B cell (primary cell): ENCODE data around the gene CNTNAP2. TPM values are rescaled to one million over a fixed set of nuclear protein-coding genes. Genes with fewer than 3 reads are reported as not detected.

Experiments
- ATAC-seq: fragments of 200-7000 bp; cut with Tn5 transposase; one replicate; pipeline ENCODE4 v1.10.0; 2021; ENCODE audit warnings: low read depth, mild to moderate bottlenecking, moderate number of reproducible peaks, moderate library complexity
- CTCF ChIA-PET: fragments of 350-600 bp; sonication (Branson Sonifier 250); formaldehyde crosslinking; loops from one replicate; lab custom pipeline; 2021; ENCODE audit warnings: antibody characterized with exemption, inconsistent platforms; lab: Charles Lee
- POLR2A ChIA-PET: fragments of 350-600 bp; sonication (Branson Sonifier 250); formaldehyde crosslinking; loops from one replicate; lab custom pipeline; 2021; ENCODE audit warnings: antibody characterized with exemption; lab: Charles Lee
- DNase-seq: peaks from one replicate; pipeline ENCODE4 v3.0.0; 2013
- H2AFZ ChIP-seq: 2 replicates; pipeline ENCODE4 v1.6.1; 2012; ENCODE audit warnings: mild to moderate bottlenecking, low read depth, low read length; ENCODE audit not compliant: insufficient read depth, poor library complexity, severe bottlenecking
- H3K27ac ChIP-seq, 2 donors: 1 replicate in 1 of 2; 2 replicates in 1 of 2; pipeline ENCODE4 v1.5.1; 2012 to 2013; ENCODE audit warnings: low read length in 2 of 2, mild to moderate bottlenecking in 2 of 2, moderate library complexity in 1 of 2
- H3K27me3 ChIP-seq, 4 experiments: fragments of 200-600 bp in 1 of 4; sonication (generic) in 1 of 4; replicated peaks in 1 of 4; 1 replicate in 2 of 4; 2 replicates in 2 of 4; pipeline versions ENCODE4 v1.6.1 to v1.7.0; 2013 to 2016; ENCODE audit warnings: low read length in 3 of 4, mild to moderate bottlenecking in 2 of 4, mixed read lengths in 1 of 4, moderate library complexity in 1 of 4; ENCODE audit not compliant: insufficient read depth in 4 of 4, control insufficient read depth in 3 of 4; ENCODE audit errors: control extremely low read depth in 1 of 4
- H3K36me3 ChIP-seq, 2 experiments: replicated peaks in 1 of 2; 1 replicate in 1 of 2; 2 replicates in 1 of 2; pipeline versions ENCODE4 v1.6.1 to v1.7.1; 2013; ENCODE audit warnings: low read length in 1 of 2; ENCODE audit not compliant: insufficient read depth in 2 of 2, control insufficient read depth in 1 of 2; ENCODE audit errors: control extremely low read depth in 1 of 2, extremely low read depth in 1 of 2
- H3K4me1 ChIP-seq, 2 donors: fragments of 200-600 bp in 1 of 2; sonication (generic) in 1 of 2; 1 replicate in 1 of 2; 2 replicates in 1 of 2; pipeline versions ENCODE4 v1.5.1 to v1.6.1; 2013 to 2017; ENCODE audit warnings: low read length in 2 of 2; ENCODE audit not compliant: control insufficient read depth in 2 of 2, insufficient read depth in 2 of 2
- H3K4me2 ChIP-seq: replicated peaks from 2 replicates; pipeline ENCODE3; 2012; ENCODE audit warnings: mild to moderate bottlenecking, low read depth, low read length; ENCODE audit not compliant: poor library complexity, severe bottlenecking
- H3K4me3 ChIP-seq, 5 experiments: fragments of 200-600 bp in 1 of 5; sonication (generic) in 1 of 5; 1 replicate in 3 of 5; 2 replicates in 2 of 5; pipeline versions ENCODE4 v1.5.1 to v1.7.0; 2011 to 2016; ENCODE audit warnings: low read length in 4 of 5, mild to moderate bottlenecking in 4 of 5, low read depth in 2 of 5, control low read depth in 1 of 5, moderate library complexity in 1 of 5; ENCODE audit not compliant: insufficient read depth in 1 of 5; ENCODE audit errors: control extremely low read depth in 1 of 5, extremely low read depth in 1 of 5
- H3K79me2 ChIP-seq: fragments of 200-600 bp; sonication (generic); one replicate; pipeline ENCODE4 v1.6.0; 2016; ENCODE audit warnings: low read length; ENCODE audit not compliant: control insufficient read depth, insufficient read depth
- H3K9ac ChIP-seq: fragments of 200-600 bp; sonication (generic); 2 replicates; pipeline ENCODE4 v1.6.1; 2017; ENCODE audit warnings: mild to moderate bottlenecking, low read length, moderate library complexity
- H3K9me3 ChIP-seq, 3 donors: one replicate each; pipeline versions ENCODE4 v1.6.1 to v1.7.1; 2013; ENCODE audit warnings: low read length in 2 of 3; ENCODE audit not compliant: control insufficient read depth in 2 of 3, insufficient read depth in 1 of 3; ENCODE audit errors: control extremely low read depth in 1 of 3
- H4K20me1 ChIP-seq: 2 replicates; pipeline ENCODE4 v1.6.0; 2012; ENCODE audit warnings: mild to moderate bottlenecking, low read length; ENCODE audit not compliant: insufficient read depth, control insufficient read depth, poor library complexity, severe bottlenecking
- H3K27ac Mint-ChIP-seq: one replicate; pipeline ENCODE4 v1.8.0; 2021; ENCODE audit warnings: mixed read lengths
- H3K27me3 Mint-ChIP-seq: one replicate; pipeline ENCODE4 v1.8.0; 2021; ENCODE audit warnings: mixed read lengths
- H3K4me1 Mint-ChIP-seq: one replicate; pipeline ENCODE4 v1.8.0; 2021; ENCODE audit warnings: mixed read lengths
- H3K4me3 Mint-ChIP-seq: one replicate; pipeline ENCODE4 v1.8.0; 2021; ENCODE audit warnings: mixed read lengths
- H3K9me3 Mint-ChIP-seq: one replicate; pipeline ENCODE4 v1.8.0; 2022; ENCODE audit warnings: mixed read lengths; ENCODE audit not compliant: insufficient read depth
- EZH2 ChIP-seq: IDR thresholded peaks from 2 replicates; pipeline ENCODE4 v1.6.1; 2012; ENCODE audit warnings: borderline replicate concordance, low read depth, mild to moderate bottlenecking, moderate library complexity, low read length; ENCODE audit not compliant: insufficient read depth, poor library complexity, severe bottlenecking
- WGBS: methylation state at CpG from one replicate; pipeline ENCODE4 v1.1.5; 2013; ENCODE audit warnings: missing lambda C conversion rate; ENCODE audit not compliant: insufficient coverage; 5-methylcytosine and 5-hydroxymethylcytosine counted together
- intact Hi-C: fragments of 100-400 bp; cut with micrococcal nuclease; formaldehyde crosslinking; loops from one replicate; pipeline ENCODE4 v1.10.0; 2022
- polyA plus RNA-seq: library from polyadenylated mRNA; depleted of rRNA; stranded (reverse); fragments of >200 nt; gene quantifications from 2 replicates; pipeline ENCODE4 v1.2.3, GENCODE V29; 2012
- total RNA-seq, 2 donors: library from RNA; stranded (reverse); fragments of 120-200 nt in 1 of 2; gene quantifications; 1 replicate in 1 of 2; 2 replicates in 1 of 2; pipeline versions ENCODE4 v1.2.3 to v1.2.4, GENCODE V29; 2013 to 2022
- TF ChIP-seq, protein P1 (sequence below): fragments of 200-600 bp; IDR thresholded peaks from one replicate; pipeline ENCODE4 v1.8.0; 2022; ENCODE audit warnings: antibody characterized with exemption, mild to moderate bottlenecking

Gene CNTNAP2
- total and polyA plus RNA-seq, 2 donors (not counting 1 experiment from before 2014, with no cell fraction given) = 7.4 to 16.6 TPM

DNA sequence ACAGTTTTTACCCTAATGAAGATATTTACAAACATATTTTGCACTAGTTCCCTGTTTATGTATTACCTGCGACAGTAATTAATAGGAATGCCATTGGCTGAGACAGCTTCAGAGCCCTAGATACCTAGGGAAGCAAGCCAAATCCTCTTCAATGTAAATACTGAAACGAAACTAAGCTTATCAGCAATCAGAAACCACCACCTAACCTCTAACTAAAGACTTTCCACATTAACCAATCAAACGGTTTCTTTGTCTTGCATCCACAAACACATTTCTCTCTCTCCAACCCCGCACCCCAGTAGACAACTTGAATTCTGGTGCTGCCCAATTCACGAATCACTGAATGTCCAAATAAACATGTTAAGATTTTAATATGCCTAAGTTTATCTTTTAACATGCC is 1999.6 kb downstream of the CNTNAP2 start:
- POLR2A ChIA-PET = no interaction called here
- Histone ChIP-seq H3K4me3 (no peak overlapping the region), H3K4me2 (no peak overlapping the region), H3K27me3 (no peaks in the 10 kb centered on the region), H3K27ac (no peak overlapping the region), H4K20me1 (no peaks in the 10 kb centered on the region), H3K79me2 (no peaks in the 10 kb centered on the region), H2AFZ (no peak overlapping the region), H3K4me1 (no peaks in the 10 kb centered on the region), H3K9me3 (no peaks in the 10 kb centered on the region), H3K36me3 (no peaks in the 10 kb centered on the region), H3K9ac (no peak overlapping the region)
- DNase-seq (no peak), ATAC-seq (no peak)
- intact Hi-C loops = no loop called here
- Mint-ChIP-seq H3K4me3 (no peak overlapping the region), H3K27ac (no peak overlapping the region), H3K9me3 (no peaks in the 10 kb centered on the region), H3K27me3 (no peaks in the 10 kb centered on the region), H3K4me1 (no peaks in the 10 kb centered on the region)
- CTCF ChIA-PET = no interaction called here
- WGBS = 46% methylated on average over 3 of the region's 5 CpGs
- TF ChIP-seq EZH2 = no peak
- TF ChIP-seq, protein P1, sequence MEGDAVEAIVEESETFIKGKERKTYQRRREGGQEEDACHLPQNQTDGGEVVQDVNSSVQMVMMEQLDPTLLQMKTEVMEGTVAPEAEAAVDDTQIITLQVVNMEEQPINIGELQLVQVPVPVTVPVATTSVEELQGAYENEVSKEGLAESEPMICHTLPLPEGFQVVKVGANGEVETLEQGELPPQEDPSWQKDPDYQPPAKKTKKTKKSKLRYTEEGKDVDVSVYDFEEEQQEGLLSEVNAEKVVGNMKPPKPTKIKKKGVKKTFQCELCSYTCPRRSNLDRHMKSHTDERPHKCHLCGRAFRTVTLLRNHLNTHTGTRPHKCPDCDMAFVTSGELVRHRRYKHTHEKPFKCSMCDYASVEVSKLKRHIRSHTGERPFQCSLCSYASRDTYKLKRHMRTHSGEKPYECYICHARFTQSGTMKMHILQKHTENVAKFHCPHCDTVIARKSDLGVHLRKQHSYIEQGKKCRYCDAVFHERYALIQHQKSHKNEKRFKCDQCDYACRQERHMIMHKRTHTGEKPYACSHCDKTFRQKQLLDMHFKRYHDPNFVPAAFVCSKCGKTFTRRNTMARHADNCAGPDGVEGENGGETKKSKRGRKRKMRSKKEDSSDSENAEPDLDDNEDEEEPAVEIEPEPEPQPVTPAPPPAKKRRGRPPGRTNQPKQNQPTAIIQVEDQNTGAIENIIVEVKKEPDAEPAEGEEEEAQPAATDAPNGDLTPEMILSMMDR = no peak

DNA sequence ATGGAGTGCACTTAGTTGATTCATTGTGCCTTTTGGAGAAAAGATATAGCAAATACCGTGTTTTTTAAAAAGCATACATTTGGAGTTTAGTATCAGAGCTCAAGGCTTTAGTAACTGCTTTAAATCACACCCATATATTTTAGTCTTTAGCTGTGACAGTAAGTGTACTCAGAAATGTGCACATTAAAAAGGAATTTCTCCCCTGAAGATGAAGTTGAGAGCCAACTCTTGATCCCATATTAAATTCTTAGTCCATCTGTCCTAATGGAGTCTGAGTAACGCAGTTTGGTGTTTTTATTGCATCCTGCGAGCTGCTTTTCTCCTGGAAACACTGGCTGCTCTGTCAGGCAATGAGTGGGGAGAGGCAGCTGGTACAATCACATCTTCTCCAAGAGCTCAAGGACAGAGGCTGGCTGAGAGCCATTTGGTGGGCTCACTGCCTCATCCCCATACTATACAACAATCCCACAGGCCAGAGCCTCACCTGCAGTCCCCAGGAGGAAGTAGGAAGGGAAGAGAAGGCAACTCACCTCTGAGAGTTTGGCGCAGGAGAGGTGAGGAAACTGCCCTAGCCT is 2000.3 kb downstream of the CNTNAP2 start:
- CTCF ChIA-PET = no interaction called here
- intact Hi-C loops = no loop called here

More for the DNA sequence above, 2000.3 kb downstream of the CNTNAP2 start:
- Mint-ChIP-seq H3K4me3 (no peak overlapping the region), H3K9me3 (no peaks in the 10 kb centered on the region), H3K27ac (no peak overlapping the region), H3K4me1 (no peaks in the 10 kb centered on the region), H3K27me3 (no peaks in the 10 kb centered on the region)
- Histone ChIP-seq H3K27ac (no peak overlapping the region), H3K4me1 (no peaks in the 10 kb centered on the region), H3K79me2 (no peaks in the 10 kb centered on the region), H3K36me3 (no peaks in the 10 kb centered on the region), H3K27me3 (no peaks in the 10 kb centered on the region), H4K20me1 (no peaks in the 10 kb centered on the region), H3K4me3 (no peak overlapping the region), H3K9me3 (no peaks in the 10 kb centered on the region), H2AFZ (no peak overlapping the region), H3K9ac (no peak overlapping the region), H3K4me2 (no peak overlapping the region)
- no peak for ATAC-seq
- POLR2A ChIA-PET = no interaction called here
- no peak for DNase-seq
- 100% methylated on average over 1 of the region's 4 CpGs for WGBS
- TF ChIP-seq, protein P1 = no peak
- no peak for TF ChIP-seq EZH2
